22Rv1 (cell line): ENCODE results near the gene CNOT4.

Experiments
- H3K27ac ChIP-seq: fragments of 450-650 bp; 2 replicates; pipeline ENCODE4 v1.5.1; 2017
- ZFX ChIP-seq: fragments of 450-650 bp; IDR thresholded peaks from 2 replicates; pipeline ENCODE4 v1.6.1; 2017; ENCODE audit warnings: antibody characterized with exemption, borderline replicate concordance
- TF ChIP-seq, protein P1 (sequence below): fragments of 450-650 bp; IDR thresholded peaks from 2 replicates; pipeline ENCODE4 v1.5.1; 2017; ENCODE audit warnings: mild to moderate bottlenecking

Gene CNOT4

DNA sequence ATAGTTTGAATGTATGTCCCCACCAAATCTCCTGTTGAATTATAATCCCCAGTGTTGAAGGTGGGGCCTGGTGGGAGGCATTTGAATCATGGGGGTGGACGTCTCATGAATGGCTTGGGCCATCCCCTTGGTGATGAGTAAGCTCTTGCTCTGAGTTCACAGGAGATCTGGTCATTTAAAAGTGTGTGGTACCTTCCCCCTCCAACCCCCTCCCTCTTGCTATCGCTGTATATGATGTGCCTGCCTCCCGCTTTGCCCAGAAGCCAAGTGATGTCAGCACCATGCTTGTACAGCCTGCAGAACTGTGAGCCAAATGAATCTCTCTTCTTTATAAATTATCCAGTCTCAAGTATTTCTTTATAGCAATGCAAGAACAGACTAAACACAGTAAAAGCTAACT is 103.0 kb downstream of the CNOT4 start:
- H3K27ac ChIP-seq = no peak overlapping the region
- no peak for TF ChIP-seq ZFX
- TF ChIP-seq, protein P1, sequence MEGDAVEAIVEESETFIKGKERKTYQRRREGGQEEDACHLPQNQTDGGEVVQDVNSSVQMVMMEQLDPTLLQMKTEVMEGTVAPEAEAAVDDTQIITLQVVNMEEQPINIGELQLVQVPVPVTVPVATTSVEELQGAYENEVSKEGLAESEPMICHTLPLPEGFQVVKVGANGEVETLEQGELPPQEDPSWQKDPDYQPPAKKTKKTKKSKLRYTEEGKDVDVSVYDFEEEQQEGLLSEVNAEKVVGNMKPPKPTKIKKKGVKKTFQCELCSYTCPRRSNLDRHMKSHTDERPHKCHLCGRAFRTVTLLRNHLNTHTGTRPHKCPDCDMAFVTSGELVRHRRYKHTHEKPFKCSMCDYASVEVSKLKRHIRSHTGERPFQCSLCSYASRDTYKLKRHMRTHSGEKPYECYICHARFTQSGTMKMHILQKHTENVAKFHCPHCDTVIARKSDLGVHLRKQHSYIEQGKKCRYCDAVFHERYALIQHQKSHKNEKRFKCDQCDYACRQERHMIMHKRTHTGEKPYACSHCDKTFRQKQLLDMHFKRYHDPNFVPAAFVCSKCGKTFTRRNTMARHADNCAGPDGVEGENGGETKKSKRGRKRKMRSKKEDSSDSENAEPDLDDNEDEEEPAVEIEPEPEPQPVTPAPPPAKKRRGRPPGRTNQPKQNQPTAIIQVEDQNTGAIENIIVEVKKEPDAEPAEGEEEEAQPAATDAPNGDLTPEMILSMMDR = no peak

DNA sequence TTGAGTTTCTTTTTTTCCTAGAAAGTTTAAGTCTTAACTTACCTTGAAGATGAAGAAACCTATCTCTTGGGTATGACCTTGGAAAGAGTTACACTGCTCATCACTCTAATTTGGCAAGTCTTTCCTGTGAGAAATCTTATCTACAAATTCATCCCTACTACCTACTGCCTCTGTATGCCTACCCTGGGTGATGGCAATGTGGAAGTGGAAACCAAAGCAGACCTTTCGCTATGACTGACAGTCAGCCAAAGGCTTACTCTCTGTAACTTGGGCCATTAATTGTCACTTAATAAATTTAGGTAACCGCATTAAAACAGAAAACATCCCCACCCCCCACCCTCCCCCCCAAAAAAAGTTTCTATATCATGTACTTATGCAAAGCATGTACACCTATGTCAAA is 103.9 kb downstream of the CNOT4 start:
- TF ChIP-seq, protein P1 = no peak
- no peak for TF ChIP-seq ZFX
- H3K27ac ChIP-seq = no peak overlapping the region

DNA sequence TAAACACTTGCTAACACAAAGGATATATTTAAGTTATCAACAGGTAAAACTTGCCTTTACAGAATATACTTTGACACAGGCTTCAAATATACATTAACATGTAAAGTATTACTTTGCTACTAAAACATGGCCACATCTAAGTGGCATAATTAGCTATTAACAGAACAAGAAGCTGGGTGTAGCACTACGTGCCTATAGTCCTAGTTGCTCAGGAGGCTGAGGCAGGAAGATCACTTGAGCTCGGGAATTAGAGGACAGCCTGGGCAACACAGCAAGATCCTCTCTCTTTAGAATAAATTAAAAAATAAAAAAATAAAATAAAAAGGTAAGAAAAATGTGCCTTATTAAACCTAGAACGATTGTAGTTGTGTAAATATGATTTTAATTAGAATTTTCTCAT is 106.6 kb downstream of the CNOT4 start:
- H3K27ac ChIP-seq = no peak overlapping the region
- TF ChIP-seq ZFX = no peak
- TF ChIP-seq, protein P1 = no peak

- TF ChIP-seq ZFX = no peak
- TF ChIP-seq, protein P1 = no peak
- H3K27ac ChIP-seq = no peak overlapping the region
These were observed 112.2 kb downstream of the CNOT4 start for GRCh38 chr7:135397689-135398088.

- peak overlapping the region; percentile 1; the same call in 1 of the 2 replicates for H3K27ac ChIP-seq
- no peak for TF ChIP-seq ZFX
- TF ChIP-seq, protein P1 = no peak
These were observed 117.2 kb downstream of the CNOT4 start for GRCh38 chr7:135392701-135393100.

- TF ChIP-seq, protein P1 = no peak
- no peak overlapping the region for H3K27ac ChIP-seq
These were observed 118.4 kb downstream of the CNOT4 start for GRCh38 chr7:135391514-135391913.

- no peak for TF ChIP-seq ZFX
- TF ChIP-seq, protein P1 = no peak
These were observed 119.1 kb downstream of the CNOT4 start for GRCh38 chr7:135390829-135391228.

More at GRCh38 chr7:135390829-135391228, 119.1 kb downstream of the CNOT4 start:
- no peak overlapping the region for H3K27ac ChIP-seq
